Panc1 (cell line): ENCODE results near the gene RBPMS2. TPM values are rescaled to one million over a fixed set of nuclear protein-coding genes. Genes with fewer than 3 reads are reported as not detected.

Experiments used
- ATAC-seq: fragments of 200-7000 bp; cut with Tn5 transposase; 2 replicates; pipeline ENCODE4 v1.9.1; 2020; ENCODE audit warnings: mild to moderate bottlenecking, moderate library complexity
- BruUV-seq: library from RNA; stranded (reverse); fragments of 400-500 nt; replicated peaks from 2 replicates; lab custom pipeline; 2021; lab: Mats Ljungman, UMichigan
- CTCF ChIA-PET: fragments of 300-600 bp; sonication (Branson Sonifier 250); formaldehyde crosslinking; loops from one replicate; lab custom pipeline; 2022; ENCODE audit warnings: antibody characterized with exemption; lab: Charles Lee
- POLR2A ChIA-PET: fragments of 300-600 bp; sonication (Branson Sonifier 250); formaldehyde crosslinking; loops from one replicate; lab custom pipeline; 2022; ENCODE audit warnings: antibody characterized with exemption; lab: Charles Lee
- DNase-seq: peaks from one replicate; pipeline ENCODE4 v3.0.0-alpha.2; 2010; ENCODE audit warnings: low read depth, low spot score
- H3K27ac ChIP-seq: 2 replicates; pipeline ENCODE4 v1.5.1; 2011; ENCODE audit warnings: mild to moderate bottlenecking, low read length, inconsistent platforms
- H3K27me3 ChIP-seq: fragments of 200-500 bp; sonication (Bioruptor generic); 2 replicates; pipeline ENCODE4 v1.6.0; 2014; ENCODE audit warnings: low read length, inconsistent platforms; ENCODE audit not compliant: control insufficient read depth, insufficient read depth
- H3K36me3 ChIP-seq: fragments of 200-500 bp; sonication (Bioruptor generic); 2 replicates; pipeline ENCODE4 v1.5.1; 2014; ENCODE audit warnings: inconsistent platforms, mild to moderate bottlenecking, low read length, moderate library complexity; ENCODE audit not compliant: control insufficient read depth, insufficient read depth
- H3K4me1 ChIP-seq: 2 replicates; pipeline ENCODE4 v1.5.1; 2011; ENCODE audit warnings: inconsistent platforms, mild to moderate bottlenecking, low read length, moderate library complexity; ENCODE audit not compliant: control insufficient read depth, insufficient read depth
- H3K4me3 ChIP-seq, 2 experiments: 2 replicates each; pipeline ENCODE4 v1.5.1; 2011 to 2012; ENCODE audit warnings: low read depth in 2 of 2, low read length in 2 of 2, mild to moderate bottlenecking in 2 of 2, inconsistent platforms in 1 of 2, moderate library complexity in 1 of 2
- H3K9me3 ChIP-seq: fragments of 200-500 bp; sonication (Bioruptor generic); 2 replicates; pipeline ENCODE4 v1.5.1; 2014; ENCODE audit warnings: low read depth, mild to moderate bottlenecking, inconsistent platforms, low read length, moderate library complexity; ENCODE audit not compliant: control insufficient read depth, insufficient read depth
- POLR2AphosphoS5 ChIP-seq: IDR thresholded peaks from 2 replicates; pipeline ENCODE4 v1.6.1; 2012; ENCODE audit warnings: mild to moderate bottlenecking, low read depth, low read length, moderate library complexity
- SIN3A ChIP-seq: IDR thresholded peaks from 2 replicates; pipeline ENCODE4 v1.6.1; 2012; ENCODE audit warnings: low read depth, mild to moderate bottlenecking, low read length, moderate library complexity, borderline replicate concordance; ENCODE audit not compliant: insufficient read depth
- TCF7L2 ChIP-seq: IDR thresholded peaks from 2 replicates; pipeline ENCODE4 v1.6.1; 2011; ENCODE audit warnings: mild to moderate bottlenecking, low read depth, low read length, inconsistent platforms
- in situ Hi-C: cut with HindIII; loops from 2 replicates; pipeline ENCODE4 v1.10.0; 2016; ENCODE audit warnings: low sequenced_read_pairs, low pct_unique_long_range_greater_than_20kb
- intact Hi-C: fragments of 100-400 bp; cut with micrococcal nuclease; formaldehyde crosslinking; loops from one replicate; pipeline ENCODE4 v1.10.0; 2022; ENCODE audit not compliant: unreplicated experiment
- total RNA-seq: library from RNA; stranded (reverse); gene quantifications from one replicate; pipeline ENCODE4 v1.2.1, GENCODE V29; 2021; ENCODE audit not compliant: unreplicated experiment
- TF ChIP-seq, protein P1 (sequence below): fragments of 450-650 bp; IDR thresholded peaks from 2 replicates; pipeline ENCODE4 v1.5.1; 2017; ENCODE audit warnings: mild to moderate bottlenecking
- TF ChIP-seq, protein P2 (sequence below), 2 experiments: IDR thresholded peaks; 2 replicates each; pipeline ENCODE4 v1.6.1; 2011 to 2012; ENCODE audit warnings: low read depth in 2 of 2, control low read depth in 1 of 2, low read length in 1 of 2, mild to moderate bottlenecking in 1 of 2, moderate library complexity in 1 of 2; ENCODE audit not compliant: insufficient read depth in 1 of 2

Gene RBPMS2
- total RNA-seq, 1 experiment from 2014 or later: 33.7 TPM

DNA sequence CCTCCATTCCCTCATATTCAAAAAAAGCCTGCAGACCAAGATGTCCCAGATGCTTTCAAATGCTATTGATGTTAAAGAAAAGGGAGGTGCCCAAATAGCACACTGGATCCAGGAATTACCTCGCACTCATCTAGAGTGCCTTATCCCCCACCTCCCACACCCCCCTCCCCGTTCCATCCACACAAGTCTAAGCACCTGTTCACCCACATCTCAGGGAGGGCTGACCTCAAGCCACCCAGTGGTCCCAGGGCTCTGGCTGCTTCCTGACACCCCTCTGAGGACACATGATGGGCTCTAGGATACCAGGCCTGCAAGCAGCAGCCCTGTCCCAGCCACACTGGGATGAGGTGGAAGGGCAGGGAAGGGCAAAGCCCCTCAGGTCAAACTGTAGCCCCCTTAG lies 4.8 kb downstream of the RBPMS2 start:
- no peak for TF ChIP-seq SIN3A
- no peak for TF ChIP-seq TCF7L2
- TF ChIP-seq, protein P1, sequence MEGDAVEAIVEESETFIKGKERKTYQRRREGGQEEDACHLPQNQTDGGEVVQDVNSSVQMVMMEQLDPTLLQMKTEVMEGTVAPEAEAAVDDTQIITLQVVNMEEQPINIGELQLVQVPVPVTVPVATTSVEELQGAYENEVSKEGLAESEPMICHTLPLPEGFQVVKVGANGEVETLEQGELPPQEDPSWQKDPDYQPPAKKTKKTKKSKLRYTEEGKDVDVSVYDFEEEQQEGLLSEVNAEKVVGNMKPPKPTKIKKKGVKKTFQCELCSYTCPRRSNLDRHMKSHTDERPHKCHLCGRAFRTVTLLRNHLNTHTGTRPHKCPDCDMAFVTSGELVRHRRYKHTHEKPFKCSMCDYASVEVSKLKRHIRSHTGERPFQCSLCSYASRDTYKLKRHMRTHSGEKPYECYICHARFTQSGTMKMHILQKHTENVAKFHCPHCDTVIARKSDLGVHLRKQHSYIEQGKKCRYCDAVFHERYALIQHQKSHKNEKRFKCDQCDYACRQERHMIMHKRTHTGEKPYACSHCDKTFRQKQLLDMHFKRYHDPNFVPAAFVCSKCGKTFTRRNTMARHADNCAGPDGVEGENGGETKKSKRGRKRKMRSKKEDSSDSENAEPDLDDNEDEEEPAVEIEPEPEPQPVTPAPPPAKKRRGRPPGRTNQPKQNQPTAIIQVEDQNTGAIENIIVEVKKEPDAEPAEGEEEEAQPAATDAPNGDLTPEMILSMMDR: no peak
- no peaks in the 10 kb centered on the region for H3K36me3 ChIP-seq
- POLR2A ChIA-PET: interaction anchor here (0.7 kb wide), 1 partner anchor 111 kb away, joined by 4 read pairs; no protein-coding TSS in a partner anchor
- in situ Hi-C loops: no loop called here
- H3K27ac ChIP-seq: no peak overlapping the region
- DNase-seq (no peak), ATAC-seq (no peak)
- CTCF ChIA-PET: no interaction called here
- peaks cover 11% of the 10 kb centered on the region for H3K4me1 ChIP-seq
- H3K27me3 ChIP-seq: no peaks in the 10 kb centered on the region
- no peaks in the 10 kb centered on the region for H3K9me3 ChIP-seq
- BruUV-seq: no TSS peak
- intact Hi-C loops: no loop called here
- no peak overlapping the region for H3K4me3 ChIP-seq

DNA sequence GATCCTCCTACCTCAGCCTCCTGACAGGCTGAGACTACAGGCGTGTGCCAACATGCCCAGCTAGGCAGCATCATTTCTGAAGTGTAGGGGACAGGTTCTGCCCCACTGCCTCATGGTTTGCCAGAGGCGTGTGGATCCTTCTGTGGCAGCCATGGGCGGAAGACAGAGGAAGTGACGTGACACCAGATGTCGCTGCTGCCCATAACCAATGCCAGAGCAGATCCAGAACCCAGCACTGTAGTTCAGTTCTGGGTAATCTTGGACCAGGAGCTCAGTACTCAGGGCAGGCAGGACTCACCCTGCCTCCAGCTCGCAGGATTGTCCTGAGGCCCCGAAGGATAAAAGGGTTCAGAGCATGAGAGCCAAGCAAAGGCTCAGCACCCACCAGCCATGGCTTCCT lies 8.2 kb downstream of the RBPMS2 start:
- intact Hi-C loops (no loop called here), in situ Hi-C loops (no loop called here)
- Histone ChIP-seq H3K27ac (no peak overlapping the region), H3K4me3 (no peak overlapping the region), H3K9me3 (no peaks in the 10 kb centered on the region), H3K27me3 (no peaks in the 10 kb centered on the region), H3K36me3 (no peaks in the 10 kb centered on the region), H3K4me1 (no peaks in the 10 kb centered on the region; the same call in 1 of the 2 replicates)
- ChIA-PET CTCF (no interaction called here), POLR2A (interaction anchor here (0.5 kb wide), 1 partner anchor 40 kb away, joined by 3 read pairs; no protein-coding TSS in a partner anchor)
- no peak for TF ChIP-seq TCF7L2
- TF ChIP-seq, protein P2, sequence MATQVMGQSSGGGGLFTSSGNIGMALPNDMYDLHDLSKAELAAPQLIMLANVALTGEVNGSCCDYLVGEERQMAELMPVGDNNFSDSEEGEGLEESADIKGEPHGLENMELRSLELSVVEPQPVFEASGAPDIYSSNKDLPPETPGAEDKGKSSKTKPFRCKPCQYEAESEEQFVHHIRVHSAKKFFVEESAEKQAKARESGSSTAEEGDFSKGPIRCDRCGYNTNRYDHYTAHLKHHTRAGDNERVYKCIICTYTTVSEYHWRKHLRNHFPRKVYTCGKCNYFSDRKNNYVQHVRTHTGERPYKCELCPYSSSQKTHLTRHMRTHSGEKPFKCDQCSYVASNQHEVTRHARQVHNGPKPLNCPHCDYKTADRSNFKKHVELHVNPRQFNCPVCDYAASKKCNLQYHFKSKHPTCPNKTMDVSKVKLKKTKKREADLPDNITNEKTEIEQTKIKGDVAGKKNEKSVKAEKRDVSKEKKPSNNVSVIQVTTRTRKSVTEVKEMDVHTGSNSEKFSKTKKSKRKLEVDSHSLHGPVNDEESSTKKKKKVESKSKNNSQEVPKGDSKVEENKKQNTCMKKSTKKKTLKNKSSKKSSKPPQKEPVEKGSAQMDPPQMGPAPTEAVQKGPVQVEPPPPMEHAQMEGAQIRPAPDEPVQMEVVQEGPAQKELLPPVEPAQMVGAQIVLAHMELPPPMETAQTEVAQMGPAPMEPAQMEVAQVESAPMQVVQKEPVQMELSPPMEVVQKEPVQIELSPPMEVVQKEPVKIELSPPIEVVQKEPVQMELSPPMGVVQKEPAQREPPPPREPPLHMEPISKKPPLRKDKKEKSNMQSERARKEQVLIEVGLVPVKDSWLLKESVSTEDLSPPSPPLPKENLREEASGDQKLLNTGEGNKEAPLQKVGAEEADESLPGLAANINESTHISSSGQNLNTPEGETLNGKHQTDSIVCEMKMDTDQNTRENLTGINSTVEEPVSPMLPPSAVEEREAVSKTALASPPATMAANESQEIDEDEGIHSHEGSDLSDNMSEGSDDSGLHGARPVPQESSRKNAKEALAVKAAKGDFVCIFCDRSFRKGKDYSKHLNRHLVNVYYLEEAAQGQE (IDR thresholded peaks at IDR 0.05; ENCODE audit: insufficient read depth in 1 of 2, low read depth in 2 of 2, low read length in 1 of 2): no peak
- BruUV-seq: no TSS peak
- no peak for DNase-seq
- ATAC-seq: peak; percentile 51; the same call in 1 of the 2 replicates

DNA sequence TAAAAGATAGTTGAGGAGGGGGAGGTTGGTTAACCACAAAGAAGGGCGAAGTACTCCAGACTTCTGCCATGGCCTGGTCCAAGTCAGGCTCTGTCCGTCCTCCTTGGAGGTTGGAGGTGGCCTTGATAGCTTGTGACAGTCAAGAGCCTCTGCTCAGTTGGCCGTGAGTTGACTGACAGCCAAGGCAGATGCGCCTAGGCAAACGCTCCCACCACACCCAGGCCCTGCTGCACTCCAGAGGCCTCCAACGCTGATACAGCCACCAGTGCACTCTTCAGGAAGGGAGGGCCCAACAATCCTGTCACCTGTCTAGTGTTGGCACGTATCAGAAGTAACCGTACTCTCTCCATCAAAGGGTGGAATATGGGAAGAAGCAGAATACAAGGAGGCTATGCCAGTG lies 9.3 kb downstream of the RBPMS2 start:
- DNase-seq: no peak
- no peaks in the 10 kb centered on the region for H3K36me3 ChIP-seq
- intact Hi-C loops: no loop called here
- H3K9me3 ChIP-seq: no peaks in the 10 kb centered on the region
- ChIA-PET CTCF (interaction anchor here (0.7 kb wide), 1 partner anchor 43 kb away, joined by 3 read pairs; no protein-coding TSS in a partner anchor), POLR2A (no interaction called here)
- H3K4me3 ChIP-seq: no peak overlapping the region
- H3K27ac ChIP-seq: no peak overlapping the region
- TF ChIP-seq SIN3A (no peak), POLR2AphosphoS5 (no peak), TCF7L2 (no peak)
- TF ChIP-seq, protein P2 (IDR thresholded peaks at IDR 0.05; ENCODE audit: insufficient read depth in 1 of 2, low read depth in 2 of 2, low read length in 1 of 2): no peak
- TF ChIP-seq, protein P1: no peak
- no peaks in the 10 kb centered on the region; the same call in 1 of the 2 replicates for H3K4me1 ChIP-seq
- H3K27me3 ChIP-seq: no peaks in the 10 kb centered on the region
- no TSS peak for BruUV-seq
- in situ Hi-C loops: no loop called here
- ATAC-seq: no peak
